SU-DHL-6 (cell line): ENCODE data around the gene KRTAP5-3.

ENCODE experiments used
- CTCF ChIP-seq: fragments of 200-600 bp; sonication (generic); IDR thresholded peaks from one replicate; pipeline ENCODE4 v1.5.1; 2017; ENCODE audit warnings: antibody characterized with exemption, mild to moderate bottlenecking, low read length, moderate library complexity; ENCODE audit not compliant: insufficient read depth, poor library complexity, severe bottlenecking
- EZH2phosphoT487 ChIP-seq: fragments of 200-600 bp; sonication (generic), shearing (Covaris generic); conservative IDR thresholded peaks from 2 replicates; pipeline ENCODE4 v1.6.1; 2018; ENCODE audit warnings: mild to moderate bottlenecking, antibody characterized with exemption, low read length, moderate library complexity, mixed read lengths

- TF ChIP-seq CTCF = no peak
- TF ChIP-seq EZH2phosphoT487 = no peak
These were observed 50.1 kb downstream of the KRTAP5-3 start for GRCh38 chr11:1557904-1558774.
